ENCODE measurements around the gene RIPK4. TPM values are rescaled to one million over a fixed set of nuclear protein-coding genes. Genes with fewer than 3 reads are reported as not detected.
"Not testable (repeated sequence)": the region's sequence is repeated elsewhere in the genome, so short reads cannot be mapped to it uniquely, and the experiment has no call there.

The RIPK4 gene
- total RNA-seq, 2 experiments from 2014 or later = 0.65 to 0.76 TPM

GRCh38 chr21:41720250-41720649, 46.6 kb downstream of the RIPK4 start:
- no peak for ATAC-seq
- no peaks in the 10 kb centered on the region for H3K9me3 Mint-ChIP-seq
- POLR2A ChIA-PET = no interaction called here
- H3K4me3 Mint-ChIP-seq = no peak overlapping the region
- H3K36me3 Mint-ChIP-seq (ENCODE audit: low read depth) = no peaks in the 10 kb centered on the region
- no peak for TF ChIP-seq CTCF (IDR thresholded peaks at IDR 0.05)
- peaks cover 26% of the 10 kb centered on the region for H3K27me3 Mint-ChIP-seq
- H3K27ac Mint-ChIP-seq = no peak overlapping the region
- peaks cover 3% of the 10 kb centered on the region for H3K4me1 Mint-ChIP-seq (ENCODE audit: low read depth)
- intact Hi-C loops (cut with micrococcal nuclease) = no loop called here
- DNase-seq = no peak
- CTCF ChIA-PET = no interaction called here

GRCh38 chr21:41719691-41720090, 47.2 kb downstream of the RIPK4 start:
- H3K27me3 Mint-ChIP-seq = peaks cover 25% of the 10 kb centered on the region
- ChIA-PET POLR2A (no interaction called here), CTCF (no interaction called here)
- no peaks in the 10 kb centered on the region for H3K36me3 Mint-ChIP-seq (ENCODE audit: low read depth)
- intact Hi-C loops (cut with micrococcal nuclease) = no loop called here
- no peaks in the 10 kb centered on the region for H3K9me3 Mint-ChIP-seq
- ATAC-seq = no peak
- H3K4me3 Mint-ChIP-seq = no peak overlapping the region
- DNase-seq = no peak
- TF ChIP-seq CTCF (IDR thresholded peaks at IDR 0.05) = no peak
- no peak overlapping the region for H3K27ac Mint-ChIP-seq
- peaks cover 2% of the 10 kb centered on the region for H3K4me1 Mint-ChIP-seq (ENCODE audit: low read depth)

- Mint-ChIP-seq H3K4me3 (no peak overlapping the region), H3K9me3 (no peaks in the 10 kb centered on the region), H3K27me3 (peaks cover 27% of the 10 kb centered on the region), H3K4me1 (ENCODE audit: low read depth) (peaks cover 2% of the 10 kb centered on the region), H3K27ac (no peak overlapping the region), H3K36me3 (ENCODE audit: low read depth) (no peaks in the 10 kb centered on the region)
- ATAC-seq (no peak), DNase-seq (no peak)
- no peak for TF ChIP-seq CTCF (IDR thresholded peaks at IDR 0.05)
- POLR2A ChIA-PET = no interaction called here
- intact Hi-C loops (cut with micrococcal nuclease) = no loop called here
- CTCF ChIA-PET = no interaction called here
Measured at GRCh38 chr21:41717573-41718330, 49.1 kb downstream of the RIPK4 start.

GRCh38 chr21:41716751-41717150, 50.1 kb downstream of the RIPK4 start:
- ATAC-seq = no peak
- Mint-ChIP-seq H3K27me3 (peaks cover 26% of the 10 kb centered on the region), H3K4me3 (no peak overlapping the region), H3K4me1 (ENCODE audit: low read depth) (peaks cover 4% of the 10 kb centered on the region), H3K36me3 (ENCODE audit: low read depth) (no peaks in the 10 kb centered on the region), H3K9me3 (no peaks in the 10 kb centered on the region), H3K27ac (no peak overlapping the region)
- DNase-seq = no peak
- ChIA-PET POLR2A (no interaction called here), CTCF (no interaction called here)
- TF ChIP-seq CTCF (IDR thresholded peaks at IDR 0.05) = no peak
- intact Hi-C loops (cut with micrococcal nuclease) = no loop called here

GRCh38 chr21:41715649-41716281, 51.1 kb downstream of the RIPK4 start:
- Mint-ChIP-seq H3K4me1 (ENCODE audit: low read depth) (peaks cover 4% of the 10 kb centered on the region), H3K27me3 (peaks cover 34% of the 10 kb centered on the region), H3K27ac (no peak overlapping the region), H3K36me3 (ENCODE audit: low read depth) (no peaks in the 10 kb centered on the region), H3K9me3 (no peaks in the 10 kb centered on the region), H3K4me3 (no peak overlapping the region)
- TF ChIP-seq CTCF (IDR thresholded peaks at IDR 0.05) = no peak
- DNase-seq (no peak), ATAC-seq (no peak)
- CTCF ChIA-PET = no interaction called here
- POLR2A ChIA-PET = no interaction called here
- intact Hi-C loops (cut with micrococcal nuclease) = no loop called here

GRCh38 chr21:41714299-41714865, 52.5 kb downstream of the RIPK4 start:
- peaks cover 30% of the 10 kb centered on the region for H3K27me3 Mint-ChIP-seq
- ATAC-seq; POLR2A ChIA-PET; DNase-seq; H3K36me3 Mint-ChIP-seq (ENCODE audit: low read depth); H3K4me1 Mint-ChIP-seq (ENCODE audit: low read depth); CTCF ChIA-PET; intact Hi-C loops (cut with micrococcal nuclease); H3K9me3 Mint-ChIP-seq; H3K4me3 Mint-ChIP-seq; H3K27ac Mint-ChIP-seq: not testable (repeated sequence)

Measured in activated CD8-positive, alpha-beta T cell treated with anti-CD3 and anti-CD28 coated beads for 36 hours (primary cell).